ENCODE data around the gene TTC34.
"Not testable (repeated sequence)": the region's sequence is repeated elsewhere in the genome, so short reads cannot be mapped to it uniquely, and the experiment has no call there.

TTC34 gene

GRCh38 chr1:2748626-2749025 is 52.9 kb downstream of the TTC34 start:
- H3K9me3 ChIP-seq (ENCODE audit: control insufficient read depth in 1 of 2, low read length in 2 of 2); H3K27me3 ChIP-seq (ENCODE audit: low read depth, low read length); H3K27ac ChIP-seq (ENCODE audit: low read length); H3K4me3 ChIP-seq (ENCODE audit: low read depth in 1 of 2, low read length in 2 of 2); H3K36me3 ChIP-seq (ENCODE audit: control insufficient read depth in 1 of 2, insufficient read depth in 2 of 2, low read length in 2 of 2); H3K4me1 ChIP-seq (ENCODE audit: control insufficient read depth in 1 of 2, insufficient read depth in 2 of 2, low read length in 2 of 2): not testable (repeated sequence)

GRCh38 chr1:2694796-2695195 is 106.7 kb downstream of the TTC34 start:
- H3K27me3 ChIP-seq (ENCODE audit: low read depth, low read length); H3K27ac ChIP-seq (ENCODE audit: low read length); H3K9me3 ChIP-seq (ENCODE audit: control insufficient read depth in 1 of 2, low read length in 2 of 2): not testable (repeated sequence)

GRCh38 chr1:2690180-2690579 is 111.3 kb downstream of the TTC34 start:
- H3K4me1 ChIP-seq (ENCODE audit: control insufficient read depth in 1 of 2, insufficient read depth in 2 of 2, low read length in 2 of 2); H3K4me3 ChIP-seq (ENCODE audit: low read depth in 1 of 2, low read length in 2 of 2); H3K27me3 ChIP-seq (ENCODE audit: low read depth, low read length); H3K36me3 ChIP-seq (ENCODE audit: control insufficient read depth in 1 of 2, insufficient read depth in 2 of 2, low read length in 2 of 2); H3K9me3 ChIP-seq (ENCODE audit: control insufficient read depth in 1 of 2, low read length in 2 of 2); H3K27ac ChIP-seq (ENCODE audit: low read length): not testable (repeated sequence)

More at GRCh38 chr1:2694796-2695195, 106.7 kb downstream of the TTC34 start:
- not testable (repeated sequence) for H3K4me1 ChIP-seq (ENCODE audit: control insufficient read depth in 1 of 2, insufficient read depth in 2 of 2, low read length in 2 of 2); H3K4me3 ChIP-seq (ENCODE audit: low read depth in 1 of 2, low read length in 2 of 2); H3K36me3 ChIP-seq (ENCODE audit: control insufficient read depth in 1 of 2, insufficient read depth in 2 of 2, low read length in 2 of 2)

GRCh38 chr1:2688336-2688665 is 113.2 kb downstream of the TTC34 start:
- not testable (repeated sequence) for H3K27me3 ChIP-seq (ENCODE audit: low read depth, low read length); H3K4me3 ChIP-seq (ENCODE audit: low read depth in 1 of 2, low read length in 2 of 2); H3K4me1 ChIP-seq (ENCODE audit: control insufficient read depth in 1 of 2, insufficient read depth in 2 of 2, low read length in 2 of 2); H3K27ac ChIP-seq (ENCODE audit: low read length); H3K9me3 ChIP-seq (ENCODE audit: control insufficient read depth in 1 of 2, low read length in 2 of 2); H3K36me3 ChIP-seq (ENCODE audit: control insufficient read depth in 1 of 2, insufficient read depth in 2 of 2, low read length in 2 of 2)

- H3K27ac ChIP-seq (ENCODE audit: low read length); H3K9me3 ChIP-seq (ENCODE audit: control insufficient read depth in 1 of 2, low read length in 2 of 2); H3K27me3 ChIP-seq (ENCODE audit: low read depth, low read length); H3K36me3 ChIP-seq (ENCODE audit: control insufficient read depth in 1 of 2, insufficient read depth in 2 of 2, low read length in 2 of 2); H3K4me3 ChIP-seq (ENCODE audit: low read depth in 1 of 2, low read length in 2 of 2); H3K4me1 ChIP-seq (ENCODE audit: control insufficient read depth in 1 of 2, insufficient read depth in 2 of 2, low read length in 2 of 2): not testable (repeated sequence)
Observed at GRCh38 chr1:2687638-2688335, 113.7 kb downstream of the TTC34 start.

- not testable (repeated sequence) for H3K36me3 ChIP-seq (ENCODE audit: control insufficient read depth in 1 of 2, insufficient read depth in 2 of 2, low read length in 2 of 2); H3K27ac ChIP-seq (ENCODE audit: low read length); H3K27me3 ChIP-seq (ENCODE audit: low read depth, low read length); H3K4me1 ChIP-seq (ENCODE audit: control insufficient read depth in 1 of 2, insufficient read depth in 2 of 2, low read length in 2 of 2); H3K4me3 ChIP-seq (ENCODE audit: low read depth in 1 of 2, low read length in 2 of 2); H3K9me3 ChIP-seq (ENCODE audit: control insufficient read depth in 1 of 2, low read length in 2 of 2)
Observed at GRCh38 chr1:2687174-2687591, 114.3 kb downstream of the TTC34 start.

GRCh38 chr1:2686091-2686863 is 115.2 kb downstream of the TTC34 start:
- H3K9me3 ChIP-seq (ENCODE audit: control insufficient read depth in 1 of 2, low read length in 2 of 2); H3K27me3 ChIP-seq (ENCODE audit: low read depth, low read length); H3K4me1 ChIP-seq (ENCODE audit: control insufficient read depth in 1 of 2, insufficient read depth in 2 of 2, low read length in 2 of 2); H3K36me3 ChIP-seq (ENCODE audit: control insufficient read depth in 1 of 2, insufficient read depth in 2 of 2, low read length in 2 of 2); H3K27ac ChIP-seq (ENCODE audit: low read length); H3K4me3 ChIP-seq (ENCODE audit: low read depth in 1 of 2, low read length in 2 of 2): not testable (repeated sequence)

- not testable (repeated sequence) for H3K27me3 ChIP-seq (ENCODE audit: low read depth, low read length); H3K27ac ChIP-seq (ENCODE audit: low read length); H3K4me1 ChIP-seq (ENCODE audit: control insufficient read depth in 1 of 2, insufficient read depth in 2 of 2, low read length in 2 of 2); H3K9me3 ChIP-seq (ENCODE audit: control insufficient read depth in 1 of 2, low read length in 2 of 2); H3K36me3 ChIP-seq (ENCODE audit: control insufficient read depth in 1 of 2, insufficient read depth in 2 of 2, low read length in 2 of 2); H3K4me3 ChIP-seq (ENCODE audit: low read depth in 1 of 2, low read length in 2 of 2)
Observed at GRCh38 chr1:2685671-2686070, 115.8 kb downstream of the TTC34 start.

GRCh38 chr1:2684878-2685277 is 116.6 kb downstream of the TTC34 start:
- H3K4me3 ChIP-seq (ENCODE audit: low read depth in 1 of 2, low read length in 2 of 2); H3K4me1 ChIP-seq (ENCODE audit: control insufficient read depth in 1 of 2, insufficient read depth in 2 of 2, low read length in 2 of 2); H3K9me3 ChIP-seq (ENCODE audit: control insufficient read depth in 1 of 2, low read length in 2 of 2); H3K36me3 ChIP-seq (ENCODE audit: control insufficient read depth in 1 of 2, insufficient read depth in 2 of 2, low read length in 2 of 2); H3K27me3 ChIP-seq (ENCODE audit: low read depth, low read length); H3K27ac ChIP-seq (ENCODE audit: low read length): not testable (repeated sequence)

GRCh38 chr1:2684000-2684399 is 117.5 kb downstream of the TTC34 start:
- not testable (repeated sequence) for H3K27ac ChIP-seq (ENCODE audit: low read length); H3K27me3 ChIP-seq (ENCODE audit: low read depth, low read length); H3K4me3 ChIP-seq (ENCODE audit: low read depth in 1 of 2, low read length in 2 of 2); H3K9me3 ChIP-seq (ENCODE audit: control insufficient read depth in 1 of 2, low read length in 2 of 2); H3K4me1 ChIP-seq (ENCODE audit: control insufficient read depth in 1 of 2, insufficient read depth in 2 of 2, low read length in 2 of 2); H3K36me3 ChIP-seq (ENCODE audit: control insufficient read depth in 1 of 2, insufficient read depth in 2 of 2, low read length in 2 of 2)

GRCh38 chr1:2683321-2683741 is 118.2 kb downstream of the TTC34 start:
- not testable (repeated sequence) for H3K9me3 ChIP-seq (ENCODE audit: control insufficient read depth in 1 of 2, low read length in 2 of 2); H3K27ac ChIP-seq (ENCODE audit: low read length); H3K36me3 ChIP-seq (ENCODE audit: control insufficient read depth in 1 of 2, insufficient read depth in 2 of 2, low read length in 2 of 2); H3K4me3 ChIP-seq (ENCODE audit: low read depth in 1 of 2, low read length in 2 of 2); H3K27me3 ChIP-seq (ENCODE audit: low read depth, low read length); H3K4me1 ChIP-seq (ENCODE audit: control insufficient read depth in 1 of 2, insufficient read depth in 2 of 2, low read length in 2 of 2)

- not testable (repeated sequence) for H3K4me3 ChIP-seq (ENCODE audit: low read depth in 1 of 2, low read length in 2 of 2); H3K9me3 ChIP-seq (ENCODE audit: control insufficient read depth in 1 of 2, low read length in 2 of 2); H3K27ac ChIP-seq (ENCODE audit: low read length); H3K27me3 ChIP-seq (ENCODE audit: low read depth, low read length); H3K36me3 ChIP-seq (ENCODE audit: control insufficient read depth in 1 of 2, insufficient read depth in 2 of 2, low read length in 2 of 2); H3K4me1 ChIP-seq (ENCODE audit: control insufficient read depth in 1 of 2, insufficient read depth in 2 of 2, low read length in 2 of 2)
Observed at GRCh38 chr1:2682879-2683278, 118.6 kb downstream of the TTC34 start.
